MM.1S (cell line): ENCODE data around the gene KLF15.

Experiments
- DNase-seq: peaks from one replicate; pipeline ENCODE4 v3.0.0-alpha.2; 2015
- H2AFZ ChIP-seq: fragments of 300-600 bp; sonication (generic); 2 replicates; pipeline ENCODE4 v1.6.0; 2016; ENCODE audit warnings: antibody characterized with exemption, low read length
- H3F3A ChIP-seq: fragments of 300-600 bp; sonication (generic); 2 replicates; pipeline ENCODE4 v1.6.1; 2016; ENCODE audit warnings: mild to moderate bottlenecking, antibody characterized with exemption, low read length, moderate library complexity, mixed read lengths; ENCODE audit not compliant: insufficient read depth
- H3K27ac ChIP-seq: fragments of 300-600 bp; sonication (generic); 2 replicates; pipeline ENCODE4 v1.5.1; 2016; ENCODE audit warnings: mild to moderate bottlenecking, low read length
- H3K27me3 ChIP-seq: fragments of 300-600 bp; sonication (generic); replicated peaks from 2 replicates; pipeline ENCODE4 v1.6.0; 2016; ENCODE audit warnings: low read length; ENCODE audit not compliant: insufficient read depth
- H3K36me3 ChIP-seq: fragments of 300-600 bp; sonication (generic); replicated peaks from 2 replicates; pipeline ENCODE4 v1.6.1; 2016; ENCODE audit warnings: mild to moderate bottlenecking, low read length, mixed read lengths; ENCODE audit not compliant: insufficient read depth
- H3K4me1 ChIP-seq: fragments of 300-600 bp; sonication (generic); 2 replicates; pipeline ENCODE4 v1.6.1; 2016; ENCODE audit warnings: low read length, mixed read lengths
- H3K4me2 ChIP-seq: fragments of 300-600 bp; sonication (generic); 2 replicates; pipeline ENCODE4 v1.6.0; 2016; ENCODE audit warnings: low read depth, low read length
- H3K4me3 ChIP-seq: fragments of 300-600 bp; sonication (generic); 2 replicates; pipeline ENCODE4 v1.5.1; 2016; ENCODE audit warnings: low read length, mixed read lengths
- H3K79me2 ChIP-seq: fragments of 300-600 bp; sonication (generic); 2 replicates; pipeline ENCODE4 v1.6.1; 2016; ENCODE audit warnings: mixed run types, low read length, mixed read lengths
- H3K9ac ChIP-seq: fragments of 300-600 bp; sonication (generic); 2 replicates; pipeline ENCODE4 v1.6.1; 2016; ENCODE audit warnings: low read length, mixed read lengths
- H3K9me2 ChIP-seq: fragments of 300-600 bp; sonication (generic); replicated peaks from 2 replicates; pipeline ENCODE4 v1.6.1; 2016; ENCODE audit warnings: mild to moderate bottlenecking, low read length, mixed read lengths; ENCODE audit not compliant: insufficient read depth
- H3K9me3 ChIP-seq: fragments of 300-600 bp; sonication (generic); replicated peaks from 2 replicates; pipeline ENCODE4 v1.6.1; 2016; ENCODE audit warnings: mild to moderate bottlenecking, low read length, mixed read lengths; ENCODE audit not compliant: insufficient read depth
- H4K20me1 ChIP-seq: fragments of 300-600 bp; sonication (generic); 2 replicates; pipeline ENCODE4 v1.6.1; 2016; ENCODE audit warnings: mild to moderate bottlenecking, low read length, moderate library complexity, mixed read lengths; ENCODE audit not compliant: insufficient read depth
- CTCF ChIP-seq: fragments of 300-600 bp; sonication (generic); IDR thresholded peaks from 2 replicates; pipeline ENCODE4 v1.5.1; 2016; ENCODE audit warnings: antibody characterized with exemption, low read length, mixed read lengths
- EZH2 ChIP-seq: fragments of 300-600 bp; sonication (generic); optimal IDR thresholded peaks from 2 replicates; pipeline ENCODE3; 2017; ENCODE audit warnings: low read depth, mild to moderate bottlenecking, antibody characterized with exemption, low read length, mixed read lengths
- EZH2phosphoT487 ChIP-seq: fragments of 300-600 bp; sonication (generic); IDR thresholded peaks from 2 replicates; pipeline ENCODE4 v1.6.1; 2018; ENCODE audit warnings: antibody characterized with exemption, low read length

KLF15 gene

GRCh38 chr3:126300001-126300760, 57.0 kb downstream of the KLF15 start:
- H3K9ac ChIP-seq, result no peak overlapping the region
- TF ChIP-seq EZH2 (no peak), EZH2phosphoT487 (no peak), CTCF (no peak)
- DNase-seq, result no peak
- no peak overlapping the region for H3K27ac ChIP-seq
- no peaks in the 10 kb centered on the region for H3K9me3 ChIP-seq
- H3K4me3 ChIP-seq, result no peak overlapping the region
- no peaks in the 10 kb centered on the region for H3K79me2 ChIP-seq
- H3K36me3 ChIP-seq, result no peaks in the 10 kb centered on the region
- no peaks in the 10 kb centered on the region for H4K20me1 ChIP-seq
- no peaks in the 10 kb centered on the region for H3F3A ChIP-seq
- no peaks in the 10 kb centered on the region for H3K9me2 ChIP-seq
- no peak overlapping the region for H3K4me2 ChIP-seq
- no peaks in the 10 kb centered on the region for H3K4me1 ChIP-seq
- no peak overlapping the region for H2AFZ ChIP-seq
- H3K27me3 ChIP-seq, result no peaks in the 10 kb centered on the region

GRCh38 chr3:126295407-126295939, 61.7 kb downstream of the KLF15 start:
- H3K4me1 ChIP-seq, result no peaks in the 10 kb centered on the region; the same call in 1 of the 2 replicates
- no peak overlapping the region for H3K4me3 ChIP-seq
- H3K9me2 ChIP-seq, result no peaks in the 10 kb centered on the region
- no peak for TF ChIP-seq EZH2phosphoT487
- TF ChIP-seq EZH2, result no peak
- no peak for TF ChIP-seq CTCF
- no peaks in the 10 kb centered on the region for H3K36me3 ChIP-seq
- no peak overlapping the region for H2AFZ ChIP-seq
- H3K9me3 ChIP-seq, result no peaks in the 10 kb centered on the region
- no peak overlapping the region for H3K27ac ChIP-seq
- no peak overlapping the region for H3K9ac ChIP-seq
- no peaks in the 10 kb centered on the region for H3K79me2 ChIP-seq
- no peaks in the 10 kb centered on the region for H3K27me3 ChIP-seq
- H3K4me2 ChIP-seq, result no peak overlapping the region
- no peaks in the 10 kb centered on the region for H4K20me1 ChIP-seq
- DNase-seq, result no peak
- H3F3A ChIP-seq, result no peaks in the 10 kb centered on the region

- Histone ChIP-seq H3K36me3 (no peaks in the 10 kb centered on the region), H3K4me1 (no peaks in the 10 kb centered on the region; the same call in 1 of the 2 replicates), H3F3A (no peaks in the 10 kb centered on the region), H4K20me1 (no peaks in the 10 kb centered on the region), H3K9me2 (no peaks in the 10 kb centered on the region), H3K27me3 (no peaks in the 10 kb centered on the region), H2AFZ (no peak overlapping the region), H3K9ac (no peak overlapping the region), H3K4me2 (no peak overlapping the region), H3K79me2 (no peaks in the 10 kb centered on the region), H3K27ac (no peak overlapping the region), H3K4me3 (no peak overlapping the region), H3K9me3 (no peaks in the 10 kb centered on the region)
- DNase-seq, result no peak
- TF ChIP-seq CTCF (no peak), EZH2phosphoT487 (no peak), EZH2 (no peak)
These were observed 62.9 kb downstream of the KLF15 start for GRCh38 chr3:126294211-126294808.
